Limb (tissue), 2 donors: Measurements from ENCODE around the gene NR2F2.

Experiments
- DNase-seq, 2 donors: peaks; one replicate each; pipeline ENCODE4 v3.0.0-alpha.2; 2016; ENCODE audit errors: extremely low spot score in 2 of 2

The NR2F2 gene

DNA sequence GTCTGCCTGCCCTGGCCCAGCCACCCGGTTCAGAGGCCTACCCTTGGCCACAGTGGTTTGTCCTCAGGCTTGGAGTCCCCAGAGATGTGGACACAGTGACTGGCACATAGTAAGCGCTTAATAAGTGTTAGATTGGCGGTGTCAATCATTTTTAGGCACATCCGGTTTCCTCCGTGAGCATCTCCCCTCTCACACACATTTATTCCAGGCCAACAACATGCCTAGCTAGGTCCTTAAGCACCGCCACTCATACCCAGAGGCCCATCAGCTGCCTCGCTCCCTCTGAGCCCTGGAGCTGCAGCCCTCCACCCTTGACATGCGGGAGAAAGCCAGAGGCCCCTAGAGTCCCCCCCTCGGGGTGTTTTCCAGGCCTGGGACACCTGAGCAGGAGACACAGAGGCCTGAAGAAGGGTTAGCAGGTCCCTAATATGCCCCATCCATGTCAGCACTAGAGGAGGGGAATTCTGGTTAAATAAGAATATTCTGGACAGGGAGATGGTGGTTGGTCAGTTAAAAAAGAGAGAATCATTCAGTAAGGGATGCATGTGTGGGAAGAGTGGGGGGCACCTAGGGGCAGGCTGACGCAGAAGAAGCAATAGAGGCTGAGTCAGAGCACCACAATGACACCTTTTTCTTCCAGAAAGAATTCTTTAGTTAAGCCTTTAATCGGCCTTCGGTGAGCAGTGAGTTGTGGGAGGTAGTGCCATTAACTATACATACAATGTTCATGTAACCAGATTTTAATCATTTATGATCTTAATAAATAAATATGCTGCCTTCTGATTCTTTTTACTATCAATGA lies 22.3 kb downstream of the NR2F2 start:
- DNase-seq: no peak

DNA sequence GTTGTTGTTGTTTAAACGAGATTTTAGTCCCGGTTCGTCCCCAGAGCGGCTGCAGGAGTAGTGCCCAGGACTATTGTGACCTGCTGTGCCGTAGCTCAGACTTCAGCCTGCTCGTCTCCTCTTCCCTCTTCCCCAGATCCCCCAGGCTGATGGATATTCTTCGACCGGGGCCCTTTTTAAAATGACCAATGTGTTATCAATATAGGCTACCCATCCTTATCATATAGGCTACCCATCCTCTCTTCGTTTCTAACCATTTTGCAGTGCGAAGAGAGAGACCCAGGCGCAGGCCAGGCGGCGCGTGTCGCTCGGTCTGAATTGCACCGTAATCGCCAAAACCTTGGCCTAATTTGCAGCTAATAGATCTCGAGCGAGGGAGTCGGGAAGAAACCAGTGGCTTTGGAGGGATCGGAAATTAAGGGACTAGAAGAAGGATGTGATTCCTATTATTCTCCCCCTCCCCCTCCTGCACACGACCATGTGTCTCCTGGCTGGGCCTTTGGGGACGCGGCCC lies 23.0 kb downstream of the NR2F2 start:
- peak in 1 of 2 donors; percentile 45 for DNase-seq

DNA sequence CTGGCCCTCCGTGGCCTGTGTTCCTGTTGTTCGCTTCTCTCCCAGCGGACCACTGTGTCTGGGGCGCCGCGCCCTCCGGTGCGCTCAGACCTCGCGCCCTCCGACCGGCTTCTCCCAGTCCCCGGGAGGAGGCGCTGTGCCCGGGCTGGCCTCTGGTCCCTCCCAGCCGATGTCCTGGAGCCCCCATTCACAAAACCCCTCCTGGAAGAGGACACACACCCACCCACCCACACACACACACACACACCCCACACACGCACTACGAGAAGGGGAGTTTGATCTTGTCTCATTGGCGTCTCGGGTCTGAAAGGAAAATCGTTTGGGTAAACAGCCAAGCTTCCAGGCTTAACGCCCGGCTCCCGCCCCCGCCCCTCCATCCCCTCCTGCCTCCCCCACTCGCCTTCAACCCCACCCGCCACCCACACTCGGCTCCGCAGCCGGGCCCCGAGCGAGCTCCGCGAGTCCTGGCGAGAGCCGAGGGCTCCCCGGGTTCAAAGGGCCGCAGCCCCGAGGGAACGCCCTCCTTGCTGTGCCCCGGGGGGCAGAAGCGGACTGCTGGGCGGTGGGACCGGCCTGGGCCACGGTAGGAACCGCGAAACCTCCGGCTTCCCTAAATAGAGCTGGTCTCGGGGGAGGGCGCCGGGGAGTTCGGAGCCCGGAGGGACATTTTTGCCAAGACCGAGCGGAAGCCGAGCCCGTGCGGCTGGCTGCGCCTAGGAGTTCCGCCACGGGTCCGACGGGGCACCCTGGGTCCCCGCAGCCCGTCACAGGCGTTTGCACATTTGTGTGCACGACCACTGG lies 23.6 kb downstream of the NR2F2 start:
- peak; percentile 7 to 74 for DNase-seq

DNA sequence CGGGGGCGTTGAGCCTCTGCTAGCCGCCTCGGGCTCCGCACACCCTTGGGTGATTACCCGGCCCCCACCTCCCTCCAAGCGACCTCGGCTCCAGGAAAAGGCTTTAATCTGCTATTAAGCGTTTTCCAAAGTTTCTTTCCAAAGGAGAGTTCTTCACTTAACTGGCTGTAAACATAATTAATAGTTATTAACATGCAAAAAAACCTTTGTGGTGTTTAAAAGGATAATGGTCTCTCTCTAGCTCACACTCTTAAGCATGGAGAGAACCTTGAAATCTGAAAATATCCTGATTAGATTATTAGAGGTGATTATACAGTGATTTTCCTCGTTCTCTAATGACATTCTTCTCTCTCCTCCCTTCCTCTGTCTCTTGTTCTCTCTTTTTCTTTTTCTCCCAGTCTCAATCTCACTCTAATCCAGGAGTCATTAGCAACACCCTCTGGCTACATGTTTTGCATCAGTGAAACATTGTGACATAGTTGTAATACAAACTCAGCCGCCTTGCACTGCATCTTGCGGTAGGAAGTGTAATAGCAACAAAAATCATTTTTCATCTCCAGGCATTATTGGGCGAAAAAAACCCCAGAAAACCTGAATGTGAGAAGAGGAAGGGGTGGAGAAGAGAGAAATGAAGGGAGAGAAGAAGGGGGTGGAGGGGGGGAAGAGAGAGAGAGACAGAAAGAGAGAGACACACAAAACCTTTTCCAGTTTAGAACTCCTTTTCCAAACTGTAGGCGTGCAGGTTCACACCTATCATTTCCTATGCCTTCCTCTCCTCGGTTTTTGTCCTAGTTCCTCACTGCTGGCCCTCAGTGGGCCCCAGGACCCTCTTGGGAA lies 24.4 kb downstream of the NR2F2 start:
- peak in 1 of 2 donors; percentile 63 for DNase-seq

DNA sequence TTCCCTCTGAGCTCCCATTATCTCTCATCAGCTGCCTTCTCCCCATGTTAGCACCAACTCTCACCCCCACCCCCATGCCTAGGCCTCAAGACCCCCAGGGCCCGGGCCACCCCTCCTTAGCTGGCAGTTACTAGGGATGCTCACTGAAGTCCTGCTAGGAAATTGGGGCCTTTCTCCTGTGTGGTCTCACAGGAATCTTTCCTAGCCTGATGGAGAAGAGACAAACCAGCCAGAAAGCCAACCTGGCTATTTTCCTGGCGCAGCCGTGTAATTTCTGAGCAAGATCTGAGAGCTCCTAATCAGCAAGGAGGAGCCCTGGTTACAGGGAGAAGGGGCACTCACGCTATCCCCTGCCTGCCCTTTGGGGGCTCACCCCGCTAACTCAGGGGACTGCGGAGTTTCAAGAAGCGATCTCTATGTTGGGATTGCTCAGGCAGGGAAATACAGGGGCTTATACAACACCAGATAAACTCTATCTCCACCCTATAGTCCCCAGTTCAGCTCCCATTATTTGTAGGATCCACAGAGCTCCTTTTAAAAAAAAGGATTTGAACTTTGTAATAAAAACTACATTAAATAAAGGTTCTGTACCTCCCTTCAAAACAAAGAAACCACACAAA lies 25.2 kb downstream of the NR2F2 start:
- DNase-seq: peak in 1 of 2 donors; percentile 36

DNA sequence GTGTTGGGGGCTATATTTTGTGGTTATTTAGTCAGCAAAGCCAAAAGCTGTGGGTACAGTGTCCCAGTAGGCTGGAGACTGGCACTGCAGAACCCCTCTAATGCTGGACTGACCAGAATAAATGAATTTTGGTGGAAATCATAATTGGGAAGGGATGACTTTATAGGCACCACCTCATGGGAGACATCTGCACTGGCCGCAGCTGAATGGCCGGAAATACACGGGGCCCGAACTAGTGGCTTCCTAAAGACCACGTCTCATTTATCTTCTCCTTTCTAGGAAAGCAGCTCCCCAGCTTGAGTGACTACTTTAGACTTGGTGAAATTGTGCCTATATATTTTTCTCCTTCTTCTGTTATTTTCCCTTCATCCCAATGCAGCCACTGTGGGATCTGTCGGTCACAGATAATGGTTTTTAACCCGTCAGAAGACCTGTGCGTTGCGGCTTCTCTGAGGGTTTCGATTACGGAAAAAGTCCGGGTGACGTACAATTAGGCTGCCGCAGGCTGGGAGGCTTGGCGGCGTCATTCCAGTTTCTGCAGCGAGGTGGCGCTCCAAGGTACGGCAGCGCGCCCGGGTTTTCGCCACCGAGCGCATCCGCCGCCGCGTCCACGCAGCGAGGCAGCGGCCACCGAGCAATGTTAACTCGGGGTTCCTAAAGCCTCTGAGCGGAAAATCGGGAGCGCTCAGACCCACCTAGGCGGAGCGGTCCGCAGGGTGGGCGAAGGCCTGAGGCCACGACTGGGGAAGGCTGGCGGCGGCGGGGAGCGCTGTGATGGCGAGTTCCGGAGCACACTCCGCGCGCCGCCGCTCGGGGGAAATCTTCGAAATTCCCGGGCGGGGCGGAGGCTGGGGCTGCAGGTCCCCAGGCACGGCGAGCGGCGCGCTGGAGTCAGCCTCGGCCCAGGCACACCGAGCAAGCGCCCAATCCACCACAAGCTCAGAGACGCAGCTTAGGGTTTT lies 26.3 kb downstream of the NR2F2 start:
- DNase-seq: peak; percentile 81 to 93

DNA sequence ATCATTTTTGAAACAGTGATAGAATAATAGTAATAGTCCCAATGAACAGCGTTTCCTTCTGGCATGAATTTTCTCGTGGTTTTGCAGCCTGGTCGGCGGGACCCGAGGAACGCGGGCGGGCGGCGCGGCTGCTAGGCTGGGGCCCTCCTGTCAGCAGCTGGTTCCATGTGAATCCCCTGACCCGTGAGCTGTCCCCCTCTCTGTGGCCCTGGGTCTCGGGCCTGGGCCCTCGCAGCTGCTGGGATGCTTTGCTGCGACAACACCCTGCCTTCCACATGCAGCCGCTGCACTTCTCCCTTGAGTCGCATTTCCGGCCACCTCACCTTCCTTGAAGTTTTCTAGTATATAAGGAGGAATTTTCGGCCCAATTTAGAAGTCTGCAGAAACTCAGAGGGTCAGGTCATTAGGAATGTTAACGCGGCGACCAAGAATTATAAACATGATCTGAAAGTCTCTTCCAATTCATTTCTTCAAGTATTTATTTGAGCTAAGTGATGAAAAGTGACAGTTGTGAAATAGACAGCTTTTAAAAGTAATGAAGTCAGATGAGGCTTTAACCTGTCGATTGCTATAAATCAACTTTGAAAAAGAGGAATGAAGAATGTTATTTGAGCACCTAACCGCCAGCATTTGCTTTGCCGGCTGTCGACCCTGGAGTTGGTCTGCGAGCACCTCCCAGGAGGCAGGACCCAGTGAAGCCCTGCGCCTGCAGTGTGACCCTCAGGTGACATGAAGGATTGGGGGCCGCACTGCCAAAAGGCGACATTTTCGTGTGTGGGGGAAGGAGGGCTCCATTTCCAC lies 27.7 kb downstream of the NR2F2 start:
- peak in 1 of 2 donors; percentile 51 for DNase-seq

DNA sequence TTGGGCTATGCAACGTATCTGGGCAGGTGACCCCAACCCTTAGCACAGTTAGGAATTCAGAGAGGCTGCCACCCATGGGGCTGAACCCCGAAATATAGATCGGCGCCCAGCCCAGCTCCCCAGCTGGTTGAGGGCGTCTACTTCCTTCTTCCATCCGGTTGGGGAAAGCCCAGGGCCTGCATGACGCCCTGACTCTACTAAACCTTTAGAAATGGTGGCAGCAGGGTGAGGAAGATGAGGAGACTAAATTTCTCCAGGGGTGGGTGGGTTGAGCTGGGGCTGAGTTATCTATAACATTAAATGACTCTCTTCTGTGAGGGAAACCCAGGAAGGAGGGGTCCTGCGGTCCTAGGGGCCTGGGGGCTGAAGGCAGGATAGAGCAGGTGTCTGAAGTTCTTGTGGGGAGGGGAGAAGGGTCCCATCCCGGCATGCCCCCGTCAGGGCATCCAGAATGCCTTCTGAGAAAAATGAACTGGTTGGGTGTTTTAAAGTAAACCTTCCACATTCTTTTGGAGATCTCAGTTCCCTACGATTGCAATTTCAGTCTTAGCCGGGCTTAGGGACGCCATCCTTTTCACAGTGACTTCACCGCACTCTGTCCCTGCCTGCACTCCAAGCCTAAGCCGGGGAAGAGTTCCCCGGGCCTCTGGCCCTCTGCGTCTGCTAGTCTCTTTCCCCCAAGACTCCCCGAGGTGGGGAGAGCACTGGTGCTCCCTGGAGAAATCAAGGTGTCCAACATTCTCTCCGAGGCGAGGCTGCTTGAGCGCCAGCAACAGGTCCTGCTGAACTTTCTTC lies 28.5 kb downstream of the NR2F2 start:
- peak in 1 of 2 donors; percentile 40 for DNase-seq

DNA sequence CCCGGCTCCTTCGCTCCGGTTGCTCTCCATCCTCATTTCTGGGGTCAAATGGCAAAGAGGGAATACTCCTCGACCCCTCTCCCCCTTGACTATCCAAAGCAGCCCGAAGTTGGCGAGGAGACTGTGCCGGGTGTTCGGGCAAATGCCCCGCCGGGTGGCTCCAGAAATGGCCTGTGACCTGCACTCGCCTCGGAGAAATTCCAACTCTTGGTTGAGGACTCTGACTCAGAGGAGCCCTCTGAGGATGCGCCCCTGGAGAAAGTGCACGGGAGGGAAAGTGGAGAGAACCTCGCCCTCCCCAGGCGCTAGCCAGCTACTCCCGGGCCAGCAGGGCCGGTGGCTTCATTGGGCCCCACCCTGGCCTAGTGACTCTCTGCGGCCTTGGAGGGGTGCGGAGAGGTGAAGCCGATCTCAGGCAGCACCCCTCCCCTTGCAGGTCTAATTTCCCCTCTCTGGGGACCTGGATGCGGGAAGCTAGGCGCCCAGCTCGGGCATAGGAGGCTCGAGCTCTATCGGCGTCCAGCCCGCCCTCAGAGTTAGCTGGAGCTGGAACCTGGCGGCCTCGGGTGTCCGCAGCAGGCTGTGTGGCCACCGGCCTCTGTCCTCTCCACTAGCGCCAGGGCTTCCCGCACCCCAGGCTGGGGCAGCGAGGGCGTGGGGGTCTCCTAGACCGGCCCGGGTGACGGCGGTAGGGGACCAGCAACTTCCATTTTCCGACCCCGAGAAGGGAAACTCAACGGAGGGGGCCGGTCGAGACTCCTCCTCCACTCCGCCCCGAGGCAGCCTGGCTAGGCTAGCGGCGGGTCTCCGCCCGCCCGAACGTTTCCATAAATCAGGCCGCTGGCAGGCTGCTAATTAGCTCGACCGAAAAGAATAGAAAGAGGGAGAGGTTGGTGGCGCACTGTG lies 29.4 kb downstream of the NR2F2 start:
- peak in 1 of 2 donors; percentile 70 for DNase-seq

DNA sequence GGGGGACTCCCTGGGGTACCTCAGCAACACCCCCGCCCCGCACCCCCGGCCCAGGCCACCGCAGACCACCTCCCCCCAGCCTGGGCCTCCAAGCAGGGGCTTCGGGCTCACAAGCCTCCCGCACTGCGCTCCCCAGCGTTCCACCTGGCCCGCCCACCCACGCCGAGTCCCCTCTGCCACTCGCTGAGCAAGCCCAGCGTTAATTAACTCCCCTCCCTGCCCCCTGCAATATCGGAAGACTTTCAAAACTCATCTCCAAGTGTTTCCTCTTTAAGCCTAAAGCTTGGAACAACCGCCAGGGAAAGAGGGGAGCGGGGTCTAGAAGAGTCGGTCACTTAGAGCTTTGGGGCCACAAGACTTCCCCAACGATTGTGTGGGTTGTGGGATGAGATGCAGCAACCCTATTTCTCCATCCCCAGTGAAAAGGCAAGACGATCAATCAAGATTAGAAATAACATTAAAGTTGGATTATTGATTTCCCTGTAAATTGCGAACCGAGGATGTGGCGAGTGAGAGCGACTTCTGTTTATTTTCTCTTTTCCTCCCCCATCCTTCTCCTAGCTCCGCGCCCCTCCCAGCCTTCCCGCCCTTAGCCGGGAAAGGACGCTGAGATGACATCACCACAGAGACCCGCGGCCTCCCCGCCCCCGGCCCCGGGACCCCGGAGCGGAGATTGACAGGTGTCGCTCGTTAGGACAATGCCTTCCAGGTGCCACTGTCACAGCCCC lies 30.2 kb downstream of the NR2F2 start:
- DNase-seq: peak in 1 of 2 donors; percentile 63

DNA sequence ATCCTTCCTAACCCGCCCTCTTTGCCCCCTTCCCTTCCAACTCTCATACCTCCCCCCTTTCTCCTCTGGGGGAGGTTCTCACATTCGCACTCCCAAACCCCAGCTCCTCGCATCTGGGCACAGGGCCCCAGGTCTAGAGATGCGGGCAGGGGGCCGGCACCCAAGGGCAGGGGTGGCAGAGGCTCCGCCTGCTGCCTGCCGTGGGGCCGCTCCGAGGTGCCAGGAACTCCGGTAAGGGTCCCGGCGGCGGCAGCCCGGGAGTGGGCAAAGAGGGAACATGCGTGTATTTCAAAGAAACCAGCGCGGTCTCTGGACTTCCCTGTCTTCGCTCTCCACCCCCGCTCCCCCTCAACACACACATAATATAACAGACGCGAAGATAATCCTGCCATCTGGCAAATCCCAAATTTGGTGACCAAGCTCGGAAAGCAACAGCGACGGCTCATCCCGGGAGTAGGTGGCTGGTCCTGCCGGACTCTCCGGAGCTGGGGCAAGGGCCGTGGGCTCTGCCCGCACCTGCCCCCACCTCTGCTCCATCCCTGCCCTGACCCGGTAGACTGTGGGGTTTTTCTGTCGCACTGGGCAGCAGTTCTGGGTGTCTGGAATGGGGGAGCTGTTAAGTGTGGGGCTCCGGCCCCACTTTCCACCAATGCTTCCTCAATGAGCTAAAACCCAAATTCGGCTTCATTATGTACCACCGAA lies 31.0 kb downstream of the NR2F2 start:
- peak in 1 of 2 donors; percentile 57 for DNase-seq

DNA sequence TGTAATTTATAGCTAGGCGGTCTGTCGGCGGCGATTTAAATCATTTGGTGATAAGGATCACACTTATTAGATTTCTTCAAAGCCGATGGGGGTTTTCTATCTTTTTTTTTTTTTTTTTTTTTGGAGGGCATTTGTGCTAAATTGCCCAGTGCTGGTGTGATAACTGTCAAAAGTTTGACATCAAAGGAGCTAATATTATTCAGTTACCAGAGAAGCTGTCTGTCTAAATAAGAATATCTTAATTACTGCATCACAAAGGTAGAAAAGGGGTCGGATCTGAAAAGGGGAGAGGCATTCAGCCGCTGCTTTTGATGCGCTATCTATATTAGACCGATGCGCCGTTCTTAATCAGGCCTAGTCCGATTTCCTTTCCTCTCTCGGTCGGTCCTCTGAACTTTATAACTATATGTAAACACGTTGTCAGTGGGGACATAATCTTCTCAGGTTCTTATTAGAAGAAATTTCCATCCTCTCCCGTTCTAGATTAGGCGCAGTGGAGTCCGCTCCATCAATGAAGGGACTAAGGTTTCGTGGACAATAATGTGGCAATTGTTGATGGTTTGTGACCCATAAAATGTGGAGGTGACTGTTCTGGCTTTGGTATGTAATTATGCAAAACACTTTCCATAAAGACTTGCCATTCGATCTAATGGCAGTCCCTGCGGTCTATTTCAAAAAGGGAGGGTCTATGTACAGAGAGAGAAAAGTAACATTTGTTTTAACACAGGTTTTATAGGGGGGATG lies 31.7 kb downstream of the NR2F2 start:
- peak in 1 of 2 donors; percentile 37 for DNase-seq

DNA sequence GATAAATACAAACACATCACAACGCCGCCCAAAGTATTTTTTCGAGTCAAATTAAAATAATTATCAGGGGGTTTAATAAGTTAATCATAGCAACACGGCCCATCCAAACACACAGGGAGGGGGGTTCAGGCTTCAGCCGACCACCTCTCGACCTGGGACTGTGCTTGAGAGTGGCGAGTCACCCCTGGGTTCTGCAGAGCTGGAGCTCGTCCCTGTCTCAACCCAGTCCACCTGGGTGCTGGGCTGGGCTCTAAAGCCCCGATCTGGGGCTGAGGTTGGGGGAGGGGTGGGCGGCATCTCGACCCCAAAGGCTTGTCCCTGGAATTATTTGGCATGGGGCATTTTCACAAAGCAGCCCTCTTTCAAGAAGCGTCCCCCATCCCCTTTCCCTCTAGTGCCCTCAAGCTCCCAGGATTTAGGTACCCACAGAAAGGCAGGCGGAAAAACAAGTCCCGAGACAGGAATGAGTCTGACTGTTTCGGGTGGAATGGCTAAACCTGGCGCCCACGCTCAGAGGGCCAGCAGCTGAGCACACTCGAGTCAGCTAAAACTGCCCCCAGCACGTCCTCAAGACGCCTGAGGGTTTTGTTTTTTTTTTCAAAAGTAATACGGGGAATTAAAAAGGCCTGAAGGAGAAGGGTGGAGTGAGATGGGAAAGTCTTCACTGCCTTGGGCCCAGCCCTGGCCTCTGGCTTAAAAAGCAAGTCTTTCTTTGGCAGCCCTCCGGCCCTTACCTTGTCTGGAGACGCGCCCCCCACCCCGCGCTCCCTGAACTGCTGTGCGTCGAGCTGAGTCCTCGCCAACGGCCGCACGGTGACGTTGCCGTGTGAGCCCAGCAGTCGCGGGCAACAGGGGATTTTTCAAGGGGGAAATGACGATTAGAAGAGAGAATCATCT lies 32.5 kb downstream of the NR2F2 start:
- DNase-seq: peak in 1 of 2 donors; percentile 49

DNA sequence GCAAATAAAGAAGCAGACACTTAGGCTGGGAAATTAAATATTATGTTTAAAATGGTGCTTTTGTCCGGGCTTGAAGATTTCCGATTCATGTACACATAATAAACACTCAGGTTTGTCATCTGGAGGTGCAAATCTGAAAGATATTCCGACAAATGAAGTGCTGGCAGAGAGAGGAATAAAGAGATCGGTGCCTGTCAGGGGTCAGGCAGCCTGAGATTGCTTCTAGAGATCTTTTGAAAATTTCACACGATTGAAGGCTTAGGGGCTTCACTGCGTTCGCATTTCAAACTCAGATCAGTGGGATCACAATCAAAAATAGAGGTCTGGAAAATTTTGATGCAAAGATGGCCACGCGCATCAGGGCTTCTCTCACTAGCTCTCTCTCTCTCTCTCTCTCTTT lies 33.2 kb downstream of the NR2F2 start:
- DNase-seq: no peak
